ENCODE measurements around the gene MEN1. TPM values are rescaled to one million over a fixed set of nuclear protein-coding genes. Genes with fewer than 3 reads are reported as not detected.
A peak's percentile ranks its signal among the peaks of the same experiment; 100 is the strongest.

MEN1 gene
- total and polyA plus RNA-seq, 9 of the 15 experiments (the other 6 are each of a cell fraction or from before 2014, with no cell fraction given): 3.4 to 57.2 (median 19.3) TPM

DNA sequence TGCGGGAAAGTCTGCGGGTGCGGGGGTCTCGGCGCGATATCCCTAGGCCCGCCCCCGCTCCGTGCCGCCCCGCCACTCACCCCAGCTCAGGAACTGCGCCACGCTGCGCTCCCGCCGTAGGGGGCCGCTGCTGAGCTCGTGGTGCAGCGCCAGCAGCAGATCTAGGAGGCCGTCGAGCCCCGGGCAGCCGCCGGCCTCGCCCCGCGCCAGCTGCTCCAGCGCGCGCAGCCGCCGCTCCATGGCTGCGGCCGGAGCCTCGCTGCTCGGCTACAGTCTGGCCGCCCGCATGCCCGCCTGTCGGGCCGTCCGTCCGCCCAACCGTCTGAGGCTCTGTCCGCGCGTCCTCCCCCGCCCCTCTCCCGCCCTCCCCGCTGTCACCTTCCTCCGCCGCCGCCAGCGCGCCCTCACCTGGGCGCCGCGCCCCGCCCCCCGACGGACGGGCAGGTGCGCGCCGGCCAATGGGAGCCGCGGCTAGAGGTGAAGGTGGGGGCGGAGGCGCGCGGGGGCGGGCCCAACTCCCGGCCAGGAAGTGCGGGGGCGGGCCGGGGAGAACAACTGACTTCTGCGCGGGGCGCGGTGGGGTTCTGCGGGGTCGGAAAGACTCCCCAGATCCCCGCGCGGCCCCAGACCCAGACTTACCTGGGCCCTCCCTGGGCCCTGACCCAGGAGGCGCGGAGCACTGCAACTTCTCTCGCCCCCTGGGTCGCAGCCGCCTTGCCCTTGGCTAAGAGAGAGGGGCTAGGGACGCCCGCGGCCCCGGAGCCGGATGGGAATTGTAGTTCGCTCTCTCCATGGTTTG, 34.2 kb upstream of the MEN1 start, which contains the start of gene CDC42BPG (continued):
- TF ChIP-seq, protein P1, sequence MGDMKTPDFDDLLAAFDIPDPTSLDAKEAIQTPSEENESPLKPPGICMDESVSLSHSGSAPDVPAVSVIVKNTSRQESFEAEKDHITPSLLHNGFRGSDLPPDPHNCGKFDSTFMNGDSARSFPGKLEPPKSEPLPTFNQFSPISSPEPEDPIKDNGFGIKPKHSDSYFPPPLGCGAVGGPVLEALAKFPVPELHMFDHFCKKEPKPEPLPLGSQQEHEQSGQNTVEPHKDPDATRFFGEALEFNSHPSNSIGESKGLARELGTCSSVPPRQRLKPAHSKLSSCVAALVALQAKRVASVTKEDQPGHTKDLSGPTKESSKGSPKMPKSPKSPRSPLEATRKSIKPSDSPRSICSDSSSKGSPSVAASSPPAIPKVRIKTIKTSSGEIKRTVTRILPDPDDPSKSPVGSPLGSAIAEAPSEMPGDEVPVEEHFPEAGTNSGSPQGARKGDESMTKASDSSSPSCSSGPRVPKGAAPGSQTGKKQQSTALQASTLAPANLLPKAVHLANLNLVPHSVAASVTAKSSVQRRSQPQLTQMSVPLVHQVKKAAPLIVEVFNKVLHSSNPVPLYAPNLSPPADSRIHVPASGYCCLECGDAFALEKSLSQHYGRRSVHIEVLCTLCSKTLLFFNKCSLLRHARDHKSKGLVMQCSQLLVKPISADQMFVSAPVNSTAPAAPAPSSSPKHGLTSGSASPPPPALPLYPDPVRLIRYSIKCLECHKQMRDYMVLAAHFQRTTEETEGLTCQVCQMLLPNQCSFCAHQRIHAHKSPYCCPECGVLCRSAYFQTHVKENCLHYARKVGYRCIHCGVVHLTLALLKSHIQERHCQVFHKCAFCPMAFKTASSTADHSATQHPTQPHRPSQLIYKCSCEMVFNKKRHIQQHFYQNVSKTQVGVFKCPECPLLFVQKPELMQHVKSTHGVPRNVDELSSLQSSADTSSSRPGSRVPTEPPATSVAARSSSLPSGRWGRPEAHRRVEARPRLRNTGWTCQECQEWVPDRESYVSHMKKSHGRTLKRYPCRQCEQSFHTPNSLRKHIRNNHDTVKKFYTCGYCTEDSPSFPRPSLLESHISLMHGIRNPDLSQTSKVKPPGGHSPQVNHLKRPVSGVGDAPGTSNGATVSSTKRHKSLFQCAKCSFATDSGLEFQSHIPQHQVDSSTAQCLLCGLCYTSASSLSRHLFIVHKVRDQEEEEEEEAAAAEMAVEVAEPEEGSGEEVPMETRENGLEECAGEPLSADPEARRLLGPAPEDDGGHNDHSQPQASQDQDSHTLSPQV (IDR thresholded peaks at IDR 0.05): peak; percentile 79
- TF ChIP-seq XRCC5 (IDR thresholded peaks at IDR 0.05; ENCODE audit: low read depth, low read length): no peak
- no peak for TF ChIP-seq DDX20 (tag; IDR thresholded peaks at IDR 0.05; ENCODE audit: low read depth)
- no peak for TF ChIP-seq MEIS2 (IDR thresholded peaks at IDR 0.05; ENCODE audit: partially characterized antibody)
- TF ChIP-seq PHF21A (IDR thresholded peaks at IDR 0.05; ENCODE audit: borderline replicate concordance, low read depth): no peak
- no peak for TF ChIP-seq ZNF184 (CRISPR knock-in tag; IDR thresholded peaks at IDR 0.05)
- TF ChIP-seq, protein P2, sequence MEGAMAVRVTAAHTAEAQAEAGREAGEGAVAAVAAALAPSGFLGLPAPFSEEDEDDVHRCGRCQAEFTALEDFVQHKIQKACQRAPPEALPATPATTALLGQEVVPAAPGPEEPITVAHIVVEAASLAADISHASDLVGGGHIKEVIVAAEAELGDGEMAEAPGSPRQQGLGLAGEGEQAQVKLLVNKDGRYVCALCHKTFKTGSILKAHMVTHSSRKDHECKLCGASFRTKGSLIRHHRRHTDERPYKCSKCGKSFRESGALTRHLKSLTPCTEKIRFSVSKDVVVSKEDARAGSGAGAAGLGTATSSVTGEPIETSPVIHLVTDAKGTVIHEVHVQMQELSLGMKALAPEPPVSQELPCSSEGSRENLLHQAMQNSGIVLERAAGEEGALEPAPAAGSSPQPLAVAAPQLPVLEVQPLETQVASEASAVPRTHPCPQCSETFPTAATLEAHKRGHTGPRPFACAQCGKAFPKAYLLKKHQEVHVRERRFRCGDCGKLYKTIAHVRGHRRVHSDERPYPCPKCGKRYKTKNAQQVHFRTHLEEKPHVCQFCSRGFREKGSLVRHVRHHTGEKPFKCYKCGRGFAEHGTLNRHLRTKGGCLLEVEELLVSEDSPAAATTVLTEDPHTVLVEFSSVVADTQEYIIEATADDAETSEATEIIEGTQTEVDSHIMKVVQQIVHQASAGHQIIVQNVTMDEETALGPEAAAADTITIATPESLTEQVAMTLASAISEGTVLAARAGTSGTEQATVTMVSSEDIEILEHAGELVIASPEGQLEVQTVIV (CRISPR knock-in tag; IDR thresholded peaks at IDR 0.05; ENCODE audit: borderline replicate concordance): no peak
- TF ChIP-seq ELF2 (CRISPR knock-in tag; IDR thresholded peaks at IDR 0.05): no peak
- TF ChIP-seq, protein P3, sequence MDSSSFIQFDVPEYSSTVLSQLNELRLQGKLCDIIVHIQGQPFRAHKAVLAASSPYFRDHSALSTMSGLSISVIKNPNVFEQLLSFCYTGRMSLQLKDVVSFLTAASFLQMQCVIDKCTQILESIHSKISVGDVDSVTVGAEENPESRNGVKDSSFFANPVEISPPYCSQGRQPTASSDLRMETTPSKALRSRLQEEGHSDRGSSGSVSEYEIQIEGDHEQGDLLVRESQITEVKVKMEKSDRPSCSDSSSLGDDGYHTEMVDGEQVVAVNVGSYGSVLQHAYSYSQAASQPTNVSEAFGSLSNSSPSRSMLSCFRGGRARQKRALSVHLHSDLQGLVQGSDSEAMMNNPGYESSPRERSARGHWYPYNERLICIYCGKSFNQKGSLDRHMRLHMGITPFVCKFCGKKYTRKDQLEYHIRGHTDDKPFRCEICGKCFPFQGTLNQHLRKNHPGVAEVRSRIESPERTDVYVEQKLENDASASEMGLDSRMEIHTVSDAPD (CRISPR knock-in tag; IDR thresholded peaks at IDR 0.05): no peak
- peak; percentile 14 for TF ChIP-seq TBP (optimal IDR thresholded peaks at IDR 0.05; ENCODE audit: low read depth, low read length)
- TF ChIP-seq, protein P4, sequence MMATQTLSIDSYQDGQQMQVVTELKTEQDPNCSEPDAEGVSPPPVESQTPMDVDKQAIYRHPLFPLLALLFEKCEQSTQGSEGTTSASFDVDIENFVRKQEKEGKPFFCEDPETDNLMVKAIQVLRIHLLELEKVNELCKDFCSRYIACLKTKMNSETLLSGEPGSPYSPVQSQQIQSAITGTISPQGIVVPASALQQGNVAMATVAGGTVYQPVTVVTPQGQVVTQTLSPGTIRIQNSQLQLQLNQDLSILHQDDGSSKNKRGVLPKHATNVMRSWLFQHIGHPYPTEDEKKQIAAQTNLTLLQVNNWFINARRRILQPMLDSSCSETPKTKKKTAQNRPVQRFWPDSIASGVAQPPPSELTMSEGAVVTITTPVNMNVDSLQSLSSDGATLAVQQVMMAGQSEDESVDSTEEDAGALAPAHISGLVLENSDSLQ (IDR thresholded peaks at IDR 0.05): peak; percentile 80
- no peak for TF ChIP-seq KAT8 (IDR thresholded peaks at IDR 0.05; ENCODE audit: low read depth)
- no peak for TF ChIP-seq TCF3 (CRISPR knock-in tag; IDR thresholded peaks at IDR 0.05)
- no peak for TF ChIP-seq CAMTA2 (CRISPR knock-in tag; conservative IDR thresholded peaks at IDR 0.05)
- TF ChIP-seq CREB1 (IDR thresholded peaks at IDR 0.05): no peak; the same call in 1 of the 2 replicates
- peak; percentile 34; the same call in 1 of the 2 replicates for TF ChIP-seq CREB1 (CRISPR knock-in tag; IDR thresholded peaks at IDR 0.05)
- no peak for TF ChIP-seq FOSL1 (tag; conservative IDR thresholded peaks at IDR 0.05)
- TF ChIP-seq RBM14 (IDR thresholded peaks at IDR 0.05; ENCODE audit: borderline replicate concordance, insufficient read depth, low read depth, low read length): no peak
- TF ChIP-seq, protein P5, sequence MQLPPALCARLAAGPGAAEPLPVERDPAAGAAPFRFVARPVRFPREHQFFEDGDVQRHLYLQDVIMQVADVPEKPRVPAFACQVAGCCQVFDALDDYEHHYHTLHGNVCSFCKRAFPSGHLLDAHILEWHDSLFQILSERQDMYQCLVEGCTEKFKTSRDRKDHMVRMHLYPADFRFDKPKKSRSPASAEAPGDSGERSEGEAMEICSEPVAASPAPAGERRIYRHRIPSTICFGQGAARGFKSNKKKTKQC (CRISPR knock-in tag; IDR thresholded peaks at IDR 0.05): no peak
